Lower lobe of right lung (tissue), 2 donors: ENCODE results near the gene FOXJ1. TPM values are rescaled to one million over a fixed set of nuclear protein-coding genes. Genes with fewer than 3 reads are reported as not detected.

Source experiments
- ATAC-seq, 2 donors: fragments of 200-7000 bp; cut with Tn5 transposase; one replicate each; pipeline ENCODE4 v1.9.1; 2020 to 2022; ENCODE audit warnings: mild to moderate bottlenecking in 2 of 2, moderate library complexity in 2 of 2
- DNase-seq: peaks from one replicate; pipeline ENCODE4 v3.0.0-alpha.2; 2020
- H3K27ac ChIP-seq: fragments of 200-600 bp; one replicate; pipeline ENCODE4 v1.8.0; 2022
- H3K27me3 ChIP-seq: fragments of 200-600 bp; one replicate; pipeline ENCODE4 v1.8.0; 2022; ENCODE audit warnings: low read depth
- H3K36me3 ChIP-seq: fragments of 200-600 bp; one replicate; pipeline ENCODE4 v1.8.0; 2022; ENCODE audit warnings: mild to moderate bottlenecking
- H3K4me1 ChIP-seq: fragments of 200-600 bp; one replicate; pipeline ENCODE4 v1.8.0; 2022
- H3K4me3 ChIP-seq: fragments of 200-600 bp; one replicate; pipeline ENCODE4 v1.8.0; 2022; ENCODE audit warnings: mild to moderate bottlenecking
- H3K9me3 ChIP-seq: fragments of 200-600 bp; one replicate; pipeline ENCODE4 v1.8.0; 2022
- intact Hi-C: fragments of 100-400 bp; cut with DNase I; formaldehyde crosslinking; loops from one replicate; pipeline ENCODE4 v1.11.0; 2022
- total RNA-seq: library from RNA; stranded (reverse); fragmentation: NEBNext Ultra II Directional; extraction: Animal tissue kit (Norgen Biotek cat#: 25700); gene quantifications from one replicate; pipeline ENCODE4 v1.2.1, GENCODE V29; 2021
- TF ChIP-seq, protein P1 (sequence below): fragments of 200-600 bp; IDR thresholded peaks from one replicate; pipeline ENCODE4 v1.8.0; 2022; ENCODE audit warnings: antibody characterized with exemption, mild to moderate bottlenecking
- donor health status: DM: no; HTN: yes; CAD: no; lungs with severe emphysema.

Gene FOXJ1
- total RNA-seq, 1 donor from 2014 or later: 21.5 TPM

DNA sequence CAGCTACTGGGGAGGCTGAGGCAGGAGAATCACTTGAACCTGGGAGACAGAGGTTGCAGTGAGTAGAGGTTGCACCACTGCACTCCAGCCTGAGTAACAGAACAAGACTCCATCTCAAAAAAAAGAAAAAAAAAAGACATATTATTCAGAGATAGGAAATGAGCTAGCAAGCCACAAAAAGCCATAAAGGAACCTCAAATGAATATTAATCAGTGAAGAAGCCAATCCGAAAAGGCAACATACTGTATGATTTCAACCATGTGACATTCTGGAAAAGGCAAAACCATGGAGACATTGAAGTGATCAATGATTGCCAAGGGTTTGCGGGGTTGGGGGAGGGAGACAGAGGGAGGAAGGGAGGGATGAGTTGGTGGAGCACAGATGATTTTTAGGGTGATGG, 29.1 kb downstream of the FOXJ1 start:
- no peak overlapping the region for H3K27ac ChIP-seq
- no peaks in the 10 kb centered on the region for H3K36me3 ChIP-seq
- no peaks in the 10 kb centered on the region for H3K4me1 ChIP-seq
- H3K9me3 ChIP-seq: no peaks in the 10 kb centered on the region
- intact Hi-C loops: no loop called here
- no peaks in the 10 kb centered on the region for H3K27me3 ChIP-seq
- ATAC-seq: no peak
- no peak overlapping the region for H3K4me3 ChIP-seq
- no peak for DNase-seq
- TF ChIP-seq, protein P1, sequence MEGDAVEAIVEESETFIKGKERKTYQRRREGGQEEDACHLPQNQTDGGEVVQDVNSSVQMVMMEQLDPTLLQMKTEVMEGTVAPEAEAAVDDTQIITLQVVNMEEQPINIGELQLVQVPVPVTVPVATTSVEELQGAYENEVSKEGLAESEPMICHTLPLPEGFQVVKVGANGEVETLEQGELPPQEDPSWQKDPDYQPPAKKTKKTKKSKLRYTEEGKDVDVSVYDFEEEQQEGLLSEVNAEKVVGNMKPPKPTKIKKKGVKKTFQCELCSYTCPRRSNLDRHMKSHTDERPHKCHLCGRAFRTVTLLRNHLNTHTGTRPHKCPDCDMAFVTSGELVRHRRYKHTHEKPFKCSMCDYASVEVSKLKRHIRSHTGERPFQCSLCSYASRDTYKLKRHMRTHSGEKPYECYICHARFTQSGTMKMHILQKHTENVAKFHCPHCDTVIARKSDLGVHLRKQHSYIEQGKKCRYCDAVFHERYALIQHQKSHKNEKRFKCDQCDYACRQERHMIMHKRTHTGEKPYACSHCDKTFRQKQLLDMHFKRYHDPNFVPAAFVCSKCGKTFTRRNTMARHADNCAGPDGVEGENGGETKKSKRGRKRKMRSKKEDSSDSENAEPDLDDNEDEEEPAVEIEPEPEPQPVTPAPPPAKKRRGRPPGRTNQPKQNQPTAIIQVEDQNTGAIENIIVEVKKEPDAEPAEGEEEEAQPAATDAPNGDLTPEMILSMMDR: no peak

DNA sequence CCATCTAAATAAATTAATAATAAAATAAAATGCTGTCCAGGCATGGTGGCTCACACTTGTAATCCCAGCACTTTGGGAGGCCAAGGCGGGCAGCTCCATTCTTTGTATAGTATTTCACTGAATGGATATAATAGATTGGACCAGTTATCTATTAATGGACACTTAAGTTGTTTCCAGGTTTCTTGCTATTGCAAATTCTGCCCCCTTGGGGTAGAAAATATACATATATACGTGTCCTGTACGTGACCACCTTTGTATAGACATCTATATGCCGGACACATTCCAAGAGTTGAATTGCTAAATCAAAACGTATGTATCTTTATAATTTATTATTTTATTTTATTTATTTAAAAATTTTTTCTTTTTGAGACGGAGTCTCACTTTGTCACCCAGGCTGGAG, 33.5 kb downstream of the FOXJ1 start:
- Histone ChIP-seq H3K27me3 (no peaks in the 10 kb centered on the region), H3K36me3 (no peaks in the 10 kb centered on the region), H3K4me1 (peaks cover 10% of the 10 kb centered on the region), H3K9me3 (no peaks in the 10 kb centered on the region), H3K4me3 (no peak overlapping the region), H3K27ac (no peak overlapping the region)
- no peak for ATAC-seq
- TF ChIP-seq, protein P1: no peak
- peak; percentile 12 for DNase-seq
- intact Hi-C loops: no loop called here

DNA sequence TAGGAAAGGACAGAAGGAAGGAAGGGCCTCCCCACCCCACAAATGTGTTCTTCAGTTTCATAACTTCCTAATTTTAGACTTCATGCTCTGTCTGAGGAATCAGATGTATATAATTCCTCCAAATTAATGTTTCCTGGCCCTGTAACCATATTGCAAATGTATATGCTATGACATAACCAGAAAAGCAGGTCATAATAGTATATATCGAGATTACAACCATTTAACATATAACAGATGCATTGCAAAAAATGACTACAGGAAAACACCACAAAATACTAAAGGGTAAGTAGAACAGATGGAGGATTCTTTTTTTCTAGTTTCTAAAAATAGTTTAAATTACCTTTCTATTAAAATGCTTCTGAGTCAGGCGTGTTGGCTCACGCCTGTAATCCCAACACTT, 34.3 kb downstream of the FOXJ1 start:
- Histone ChIP-seq H3K27me3 (no peaks in the 10 kb centered on the region), H3K27ac (no peak overlapping the region), H3K36me3 (peaks cover 2% of the 10 kb centered on the region), H3K9me3 (no peaks in the 10 kb centered on the region), H3K4me3 (no peak overlapping the region), H3K4me1 (peaks cover 18% of the 10 kb centered on the region)
- ATAC-seq (no peak), DNase-seq (no peak)
- TF ChIP-seq, protein P1: no peak
- intact Hi-C loops: no loop called here

DNA sequence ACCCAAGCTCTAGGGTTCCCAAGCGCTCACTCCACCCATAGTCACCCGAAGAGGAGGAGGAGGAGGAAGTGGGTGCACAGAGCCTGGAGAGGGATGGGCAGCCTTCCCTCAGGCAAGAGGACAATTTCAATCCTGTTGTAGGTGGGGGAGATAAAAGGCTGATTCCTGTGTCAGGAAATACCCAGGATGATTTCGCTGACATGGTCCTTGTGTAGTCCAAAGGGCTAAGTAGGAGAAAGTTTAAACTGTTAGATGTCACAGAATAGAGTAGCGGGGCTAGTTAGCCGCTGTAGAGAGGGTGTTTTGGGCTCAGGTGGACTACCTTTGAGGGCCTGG, 36.2 kb downstream of the FOXJ1 start:
- H3K9me3 ChIP-seq: no peaks in the 10 kb centered on the region
- no peaks in the 10 kb centered on the region for H3K27me3 ChIP-seq
- peaks cover 21% of the 10 kb centered on the region for H3K36me3 ChIP-seq
- no peak overlapping the region for H3K4me3 ChIP-seq
- ATAC-seq (no peak), DNase-seq (no peak)
- TF ChIP-seq, protein P1: no peak
- no peak overlapping the region for H3K27ac ChIP-seq
- peaks cover 18% of the 10 kb centered on the region for H3K4me1 ChIP-seq
- intact Hi-C loops: no loop called here

DNA sequence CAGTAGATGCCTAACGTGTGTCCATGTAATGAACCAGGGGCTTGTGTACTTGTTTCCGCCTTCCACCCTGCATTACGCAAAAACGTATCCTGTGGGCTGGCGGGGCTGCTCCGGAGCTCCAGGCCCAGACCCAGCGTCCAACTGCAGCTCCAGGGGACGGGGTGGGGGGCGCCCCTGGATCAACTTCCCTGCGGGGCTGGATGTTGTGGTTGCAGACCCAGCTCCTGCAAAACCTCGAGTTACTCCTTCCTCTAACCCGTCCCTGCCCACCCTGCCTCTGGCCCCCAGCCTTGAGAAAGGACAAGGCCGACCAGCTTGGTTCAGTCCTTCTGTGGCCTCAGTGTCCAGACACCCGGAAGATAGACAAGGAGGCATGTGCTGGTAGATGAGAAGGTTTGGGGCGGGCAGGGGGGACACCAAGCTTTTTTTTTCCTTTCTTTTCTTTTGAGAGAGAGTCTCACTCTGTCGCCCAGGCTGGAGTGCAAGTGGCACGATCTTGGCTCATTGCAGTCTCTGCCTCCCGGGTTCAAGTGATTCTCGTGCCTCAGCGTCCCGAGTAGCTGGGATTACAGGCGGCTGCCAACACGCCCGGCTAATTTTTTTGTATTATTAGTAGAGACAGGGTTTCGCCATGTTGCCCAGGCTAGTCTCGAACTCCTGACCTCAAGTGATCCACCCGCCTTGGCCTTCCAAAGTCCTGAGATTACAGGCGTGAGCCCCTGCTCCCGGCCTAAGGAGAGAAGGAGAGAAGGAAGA, 36.7 kb downstream of the FOXJ1 start:
- Histone ChIP-seq H3K4me3 (peak overlapping the region; percentile 97), H3K36me3 (peaks cover 26% of the 10 kb centered on the region), H3K4me1 (peaks cover 18% of the 10 kb centered on the region), H3K27ac (peak overlapping the region; percentile 83), H3K9me3 (no peaks in the 10 kb centered on the region), H3K27me3 (no peaks in the 10 kb centered on the region)
- DNase-seq (peak; percentile 49), ATAC-seq (peak in 1 of 2 donors; percentile 35)
- intact Hi-C loops: no loop called here
- TF ChIP-seq, protein P1: no peak
